NK-92 (cell line): ENCODE data around the gene CCR7.

Source experiments
- DNase-seq: peaks from one replicate; lab custom pipeline; 2025; ENCODE audit not compliant: unreplicated experiment; lab: John Stamatoyannopoulos, UW

CCR7 gene

GRCh38 chr17:40562838-40563219, 2.4 kb downstream of the CCR7 start:
- no peak for DNase-seq

GRCh38 chr17:40561871-40562611, 3.2 kb downstream of the CCR7 start:
- no peak for DNase-seq

- no peak for DNase-seq
These were observed 3.9 kb downstream of the CCR7 start for GRCh38 chr17:40561294-40561870.

- no peak for DNase-seq
These were observed 4.5 kb downstream of the CCR7 start for GRCh38 chr17:40560592-40561293.

GRCh38 chr17:40559954-40560591, 5.2 kb downstream of the CCR7 start:
- DNase-seq, result no peak

GRCh38 chr17:40559564-40559916, 5.7 kb downstream of the CCR7 start:
- no peak for DNase-seq

- no peak for DNase-seq
These were observed 6.2 kb downstream of the CCR7 start for GRCh38 chr17:40558890-40559563.

- no peak for DNase-seq
These were observed 6.9 kb downstream of the CCR7 start for GRCh38 chr17:40558300-40558889.

- no peak for DNase-seq
These were observed 7.6 kb downstream of the CCR7 start for GRCh38 chr17:40557531-40558299.

- DNase-seq, result no peak
These were observed 8.3 kb downstream of the CCR7 start for GRCh38 chr17:40556884-40557414.

GRCh38 chr17:40556198-40556661, 9.0 kb downstream of the CCR7 start:
- no peak for DNase-seq

- DNase-seq, result no peak
These were observed 9.7 kb downstream of the CCR7 start for GRCh38 chr17:40555296-40556190.

GRCh38 chr17:40554646-40555295, 10.5 kb downstream of the CCR7 start:
- DNase-seq, result no peak

- no peak for DNase-seq
These were observed 11.4 kb downstream of the CCR7 start for GRCh38 chr17:40553694-40554534.

- DNase-seq, result no peak
These were observed 12.2 kb downstream of the CCR7 start for GRCh38 chr17:40552806-40553693.
